Hematopoietic multipotent progenitor cell treated with erythropoietin and hydrocortisone succinate and interleukin-3 and kit ligand, for 8 days (in vitro differentiated cells): ENCODE results near the gene POLR2A.

Experiments
- DNase-seq: peaks from one replicate; pipeline ENCODE4 v3.0.0-alpha.2; 2015

The POLR2A gene

GRCh38 chr17:7508846-7509245, 24.7 kb downstream of the POLR2A start:
- DNase-seq, result no peak

DNA sequence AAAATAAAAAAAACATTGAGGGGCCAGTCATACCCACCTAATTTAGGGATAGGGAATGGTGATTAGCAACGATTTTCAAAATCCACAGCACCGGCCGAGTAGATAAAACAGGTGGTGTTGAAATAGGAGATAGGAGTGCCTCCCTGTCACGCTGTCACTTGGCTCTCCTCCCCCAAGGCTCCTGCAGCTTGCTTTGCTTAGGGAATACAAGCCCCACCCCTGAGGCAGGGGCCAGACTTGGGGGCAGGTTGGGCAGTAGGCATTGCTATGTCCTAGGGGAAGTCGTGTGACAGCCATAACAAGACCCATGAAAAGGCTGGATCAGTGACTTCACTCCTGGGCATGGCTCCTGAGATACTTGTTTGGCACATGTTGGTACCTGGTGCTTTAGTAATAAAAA, 25.8 kb downstream of the POLR2A start:
- peak; percentile 36 for DNase-seq

DNA sequence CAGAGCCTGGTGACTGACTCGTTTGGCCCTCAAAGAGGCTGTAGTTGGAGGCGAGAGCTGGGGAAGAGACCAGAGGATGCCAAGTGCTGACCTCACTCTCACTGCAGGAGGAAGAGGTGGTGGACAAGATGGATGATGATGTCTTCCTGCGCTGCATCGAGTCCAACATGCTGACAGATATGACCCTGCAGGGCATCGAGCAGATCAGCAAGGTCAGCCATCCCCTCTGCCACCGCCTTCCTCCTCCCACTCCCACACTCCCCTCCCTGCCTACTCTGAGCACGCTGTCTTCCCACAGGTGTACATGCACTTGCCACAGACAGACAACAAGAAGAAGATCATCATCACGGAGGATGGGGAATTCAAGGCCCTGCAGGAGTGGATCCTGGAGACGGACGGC, 26.9 kb downstream of the POLR2A start:
- no peak for DNase-seq

DNA sequence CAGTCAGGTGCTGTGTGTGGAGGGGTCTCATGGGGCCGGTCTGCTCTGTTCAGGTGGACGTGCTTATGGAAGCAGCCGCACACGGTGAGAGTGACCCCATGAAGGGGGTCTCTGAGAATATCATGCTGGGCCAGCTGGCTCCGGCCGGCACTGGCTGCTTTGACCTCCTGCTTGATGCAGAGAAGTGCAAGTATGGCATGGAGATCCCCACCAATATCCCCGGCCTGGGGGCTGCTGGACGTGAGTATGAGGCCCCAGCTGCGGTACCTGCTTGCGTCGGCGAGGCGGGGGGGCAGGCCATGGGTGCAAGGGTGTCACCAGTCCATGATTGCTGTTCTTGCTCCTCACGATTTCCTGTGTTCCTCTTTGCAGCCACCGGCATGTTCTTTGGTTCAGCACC, 27.9 kb downstream of the POLR2A start:
- DNase-seq, result no peak

GRCh38 chr17:7512824-7513540, 28.8 kb downstream of the POLR2A start:
- DNase-seq, result no peak

GRCh38 chr17:7513850-7514419, 29.8 kb downstream of the POLR2A start:
- no peak for DNase-seq

DNA sequence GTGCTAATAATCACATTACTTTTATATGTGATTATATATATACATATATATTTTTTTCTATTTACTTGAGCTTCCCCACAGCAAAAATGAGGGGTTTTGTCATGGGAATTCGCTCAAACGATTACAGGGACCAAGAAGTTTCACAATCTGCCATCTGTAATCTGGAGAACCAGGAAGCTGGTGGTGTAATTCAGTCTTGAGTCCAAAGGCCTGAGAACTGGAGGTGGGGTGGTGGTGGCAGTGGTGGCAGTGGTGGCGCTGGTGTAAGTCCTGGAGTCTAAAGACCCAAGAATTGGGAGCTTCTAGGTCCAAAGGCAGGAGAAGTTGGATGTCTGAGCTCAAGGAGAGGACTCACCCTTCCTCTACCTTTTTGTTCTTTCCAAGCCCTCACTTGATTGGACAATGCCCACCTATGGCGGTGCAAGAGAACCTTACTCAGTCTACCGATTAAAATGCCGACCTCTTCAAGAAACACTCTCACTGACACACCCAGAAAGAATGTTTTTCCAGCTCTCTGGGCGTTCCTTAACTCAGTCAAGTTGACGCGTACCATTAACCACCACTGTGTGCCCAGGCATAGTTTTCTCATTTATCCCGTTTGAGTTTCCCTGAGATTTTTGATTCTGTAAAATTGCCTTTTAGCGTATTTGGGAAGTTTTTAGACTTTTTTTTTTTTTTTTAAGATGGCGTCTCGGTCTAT, 31.9 kb downstream of the POLR2A start:
- no peak for DNase-seq

DNA sequence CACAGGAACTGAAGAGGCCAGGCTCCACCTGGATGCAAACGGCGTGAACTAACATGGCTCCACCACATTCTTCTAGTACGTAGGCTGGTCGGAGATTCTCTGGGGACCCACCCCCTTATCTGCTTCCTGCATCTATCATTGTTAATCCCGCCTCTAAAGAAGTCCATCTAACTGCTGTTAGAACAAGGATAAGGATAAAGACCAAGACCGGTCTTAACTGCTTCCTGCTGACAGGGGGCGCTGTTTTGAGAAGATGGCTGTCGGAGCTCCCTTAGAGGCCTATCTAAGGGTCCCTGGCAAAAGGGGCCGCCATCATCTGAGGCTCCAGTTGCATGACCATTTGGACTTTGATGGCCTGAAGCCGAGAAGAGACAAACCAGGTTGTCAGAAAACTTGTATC, 38.9 kb downstream of the POLR2A start:
- DNase-seq, result peak; percentile 63

GRCh38 chr17:7528842-7529241, 44.7 kb downstream of the POLR2A start:
- no peak for DNase-seq

GRCh38 chr17:7530023-7530900, 46.1 kb downstream of the POLR2A start:
- DNase-seq, result no peak

GRCh38 chr17:7538050-7538449, 53.9 kb downstream of the POLR2A start:
- DNase-seq, result no peak

GRCh38 chr17:7538891-7539545, 54.9 kb downstream of the POLR2A start:
- DNase-seq, result no peak

- no peak for DNase-seq
These were observed 57.0 kb downstream of the POLR2A start for GRCh38 chr17:7541074-7541621.

GRCh38 chr17:7544911-7545310, 60.7 kb downstream of the POLR2A start:
- no peak for DNase-seq

DNA sequence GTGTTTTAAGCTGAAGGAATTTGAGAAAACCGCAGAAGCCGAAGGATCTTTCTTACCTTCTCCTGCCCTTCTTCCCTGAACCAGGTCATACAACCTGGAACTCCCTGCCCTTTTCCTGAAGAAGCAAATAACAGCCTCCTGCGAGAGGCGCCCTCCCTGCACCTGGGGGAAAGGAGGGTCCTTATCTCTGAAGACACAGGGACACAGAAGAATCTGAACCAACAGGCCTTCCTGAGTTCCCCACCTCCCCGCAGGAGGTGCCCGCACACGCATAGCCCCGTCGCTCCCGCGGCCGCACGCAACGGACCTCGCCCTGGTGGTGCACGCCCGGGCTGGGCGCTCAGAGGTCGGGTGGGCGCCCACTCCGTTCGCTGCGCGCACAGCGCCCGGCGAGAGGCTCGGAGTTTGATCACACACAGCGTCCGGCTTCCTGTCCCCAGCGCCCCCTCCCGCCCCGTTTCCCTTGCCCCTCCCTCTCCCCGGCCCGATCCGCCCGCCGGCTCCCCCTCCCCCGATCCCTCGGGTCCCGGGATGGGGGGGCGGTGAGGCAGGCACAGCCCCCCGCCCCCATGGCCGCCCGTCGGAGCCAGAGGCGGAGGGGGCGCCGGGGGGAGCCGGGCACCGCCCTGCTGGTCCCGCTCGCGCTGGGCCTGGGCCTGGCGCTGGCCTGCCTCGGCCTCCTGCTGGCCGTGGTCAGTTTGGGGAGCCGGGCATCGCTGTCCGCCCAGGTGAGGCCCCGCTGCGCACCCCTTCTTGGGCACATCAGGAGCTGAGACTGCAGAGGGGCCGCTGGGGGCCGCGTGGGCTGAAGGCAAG, 64.6 kb downstream of the POLR2A start, which contains the start of gene TNFSF12:
TSS of gene TNFSF12 (plus strand) at position 474 of the 816 bp plus-strand sequence. CDS start at position 570, 96 bp downstream.
- DNase-seq, result peak; percentile 28
